NCI-H1417 (cell line): ENCODE results near the gene DCLK2.

Experiments
- DNase-seq, 3 experiments: peaks; one replicate each; lab custom pipeline; 2025; lab: John Stamatoyannopoulos, UW

Gene DCLK2

DNA sequence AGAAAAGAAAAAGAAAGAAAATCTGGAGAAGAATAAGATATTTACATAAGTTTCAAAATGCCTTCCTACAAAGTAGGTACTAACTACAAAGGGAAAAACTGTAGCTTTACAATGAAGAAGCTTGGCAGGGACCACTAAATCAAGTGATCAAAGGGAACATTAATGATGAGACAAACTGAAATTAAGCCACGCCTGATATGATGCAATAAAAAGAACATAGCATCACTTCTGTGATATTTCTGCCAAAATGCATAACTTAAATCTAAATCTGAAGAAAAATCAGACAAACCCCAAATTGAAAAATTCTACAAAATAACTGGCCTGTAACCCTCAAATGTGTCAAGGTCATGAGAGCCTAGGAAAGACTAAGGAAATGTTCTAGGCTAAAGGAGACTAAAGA, 8.9 kb upstream of the DCLK2 start:
- no peak for DNase-seq

- no peak for DNase-seq
Measured at GRCh38 chr4:150070464-150071170, 7.6 kb upstream of the DCLK2 start.

DNA sequence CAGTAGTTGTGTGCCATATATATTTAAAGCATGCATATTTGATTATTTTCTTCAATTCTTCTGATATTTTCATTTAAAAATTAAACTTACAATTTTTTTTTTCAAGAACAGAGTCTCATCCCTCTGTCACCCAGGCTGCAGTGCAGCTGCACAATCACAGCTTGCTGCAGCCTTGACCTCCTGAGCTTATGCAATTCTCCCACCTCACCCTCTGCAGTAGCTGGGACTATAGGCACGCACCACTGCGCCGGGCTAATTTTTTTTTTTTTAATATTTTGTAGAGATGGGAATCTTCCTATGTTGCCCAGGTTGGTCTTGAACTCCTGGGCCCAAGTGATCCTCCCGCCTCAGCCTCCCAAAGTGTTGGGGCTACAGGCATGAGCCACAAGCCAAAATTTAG, 5.8 kb upstream of the DCLK2 start:
- no peak for DNase-seq

- DNase-seq = no peak
Measured at GRCh38 chr4:150072906-150073714, 5.1 kb upstream of the DCLK2 start.

- DNase-seq = no peak
Measured at GRCh38 chr4:150074064-150074463, 4.2 kb upstream of the DCLK2 start.

DNA sequence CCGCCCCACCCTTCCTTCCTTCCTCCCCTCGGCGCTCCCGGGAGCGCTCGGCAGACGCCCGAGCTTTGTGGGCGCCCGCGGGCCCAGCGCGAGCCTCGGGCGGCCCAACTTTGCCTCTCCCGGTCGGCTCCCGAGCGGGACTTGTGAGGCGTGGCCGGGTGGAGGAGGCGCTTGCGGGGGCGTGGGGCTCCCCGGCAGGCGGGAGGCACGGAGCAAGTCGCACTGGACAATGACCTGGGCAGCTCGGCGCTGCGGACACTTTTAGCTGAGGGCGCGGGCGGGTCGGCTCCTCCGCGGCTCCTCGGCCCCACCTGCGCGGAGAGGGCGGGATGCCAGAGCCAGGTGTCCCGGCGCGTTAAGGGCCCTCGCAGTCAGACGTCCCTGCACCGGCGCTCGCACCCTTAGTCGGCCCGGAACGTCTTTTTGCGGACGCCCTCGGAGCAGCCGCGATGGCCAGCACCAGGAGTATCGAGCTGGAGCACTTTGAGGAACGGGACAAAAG, 385 bp downstream of the DCLK2 start:
- DNase-seq = peak; percentile 39 to 89 (median 84)

- DNase-seq = peak; percentile 70 to 91 (median 87)
Measured at GRCh38 chr4:150079081-150079581, 886 bp downstream of the DCLK2 start.

- peak in 1 of 3 experiments; percentile 35 for DNase-seq
Measured at GRCh38 chr4:150080337-150080736, 2.1 kb downstream of the DCLK2 start.

GRCh38 chr4:150080875-150081274, 2.6 kb downstream of the DCLK2 start:
- DNase-seq = peak in 1 of 3 experiments; percentile 23

DNA sequence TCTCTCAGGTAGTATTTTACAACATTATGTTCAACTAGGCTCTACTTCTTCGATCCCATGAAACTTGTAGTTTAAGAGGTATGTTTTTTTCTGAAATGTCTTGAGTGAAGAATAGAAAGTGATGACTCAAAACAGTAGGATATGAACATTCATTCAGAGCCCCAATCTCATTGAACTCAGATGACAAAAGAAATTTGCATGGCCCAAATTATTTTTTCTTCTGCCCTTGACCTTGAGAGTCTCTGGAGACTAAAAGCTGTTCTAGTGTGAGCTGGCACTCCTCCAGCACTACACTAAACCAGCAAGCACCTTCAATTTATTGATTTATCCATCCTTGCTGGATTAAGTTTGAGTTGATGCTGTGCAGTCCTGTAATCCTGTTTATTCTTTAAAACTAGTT, 4.0 kb downstream of the DCLK2 start:
- peak; percentile 3 to 52 (median 50) for DNase-seq

GRCh38 chr4:150087006-150087405, 8.8 kb downstream of the DCLK2 start:
- DNase-seq = no peak

DNA sequence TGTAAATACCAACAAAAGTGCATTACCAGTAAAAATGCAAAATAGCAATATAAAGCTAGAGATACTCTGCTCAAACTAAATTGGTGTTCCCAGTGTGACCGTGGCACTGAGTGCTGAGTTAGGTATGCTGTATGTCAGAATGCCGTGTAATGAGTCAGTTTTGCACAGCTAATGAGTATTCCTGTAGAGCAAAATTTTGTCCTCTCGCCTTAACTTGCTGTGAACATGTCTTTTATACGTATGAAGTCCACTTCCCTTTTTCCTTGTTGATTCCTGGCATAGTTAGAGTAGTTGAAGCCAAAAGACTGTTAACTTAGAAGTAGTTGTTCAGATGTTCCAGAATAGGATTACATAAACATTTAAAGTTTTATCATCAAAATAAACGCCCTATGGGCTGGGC, 11.5 kb downstream of the DCLK2 start:
- DNase-seq = no peak

DNA sequence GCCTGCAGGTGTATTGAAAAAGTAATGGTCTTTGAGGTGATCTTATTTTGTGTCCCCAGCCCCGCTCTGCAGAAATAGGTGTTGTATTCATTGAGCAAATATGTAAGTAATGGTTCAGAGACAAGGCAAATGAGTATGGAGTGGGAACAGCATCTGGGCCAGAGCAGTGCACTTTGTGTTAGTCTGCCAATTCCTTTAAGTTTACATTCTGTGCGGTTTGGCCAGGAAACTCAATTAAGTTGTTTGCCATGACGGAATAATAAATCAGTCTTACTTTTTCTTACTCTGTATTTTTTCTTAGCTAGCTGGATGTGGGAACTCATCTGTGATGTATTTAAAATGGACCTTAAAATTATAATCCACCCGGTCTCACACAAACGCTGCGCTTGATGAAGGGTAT, 12.6 kb downstream of the DCLK2 start:
- DNase-seq = no peak

GRCh38 chr4:150094676-150095075, 16.4 kb downstream of the DCLK2 start:
- no peak for DNase-seq

- peak in 1 of 3 experiments; percentile 76 for DNase-seq
Measured at GRCh38 chr4:150096625-150097024, 18.4 kb downstream of the DCLK2 start.

- DNase-seq = no peak
Measured at GRCh38 chr4:150098214-150098613, 20.0 kb downstream of the DCLK2 start.

DNA sequence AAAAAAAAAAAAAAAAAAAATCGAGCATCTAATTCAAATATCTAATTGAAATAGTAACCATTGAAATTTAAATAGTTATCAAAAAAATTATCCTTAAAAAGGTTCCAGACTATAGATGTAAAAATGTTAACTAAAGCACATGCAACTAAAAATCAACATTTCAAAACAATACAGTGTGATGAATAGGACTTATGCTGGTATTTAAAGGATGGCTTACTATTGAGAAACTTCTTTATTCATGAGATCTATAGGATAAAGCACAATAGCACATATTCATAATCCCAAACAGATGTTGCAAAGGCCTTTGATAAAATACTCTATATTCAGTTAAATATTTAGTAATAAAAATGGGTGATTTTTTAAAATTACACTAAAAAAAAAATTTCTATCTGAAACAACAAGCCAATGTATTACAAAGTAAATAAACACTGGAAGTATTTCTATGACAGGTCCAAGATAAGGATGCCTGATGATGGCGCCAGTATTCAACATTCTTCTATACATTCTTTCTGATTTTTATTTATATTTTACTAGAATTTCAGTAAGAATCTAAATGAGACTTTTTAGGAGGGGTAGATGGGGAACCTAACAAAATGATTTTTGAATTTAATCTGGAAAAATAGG, 26.3 kb downstream of the DCLK2 start:
- no peak for DNase-seq

DNA sequence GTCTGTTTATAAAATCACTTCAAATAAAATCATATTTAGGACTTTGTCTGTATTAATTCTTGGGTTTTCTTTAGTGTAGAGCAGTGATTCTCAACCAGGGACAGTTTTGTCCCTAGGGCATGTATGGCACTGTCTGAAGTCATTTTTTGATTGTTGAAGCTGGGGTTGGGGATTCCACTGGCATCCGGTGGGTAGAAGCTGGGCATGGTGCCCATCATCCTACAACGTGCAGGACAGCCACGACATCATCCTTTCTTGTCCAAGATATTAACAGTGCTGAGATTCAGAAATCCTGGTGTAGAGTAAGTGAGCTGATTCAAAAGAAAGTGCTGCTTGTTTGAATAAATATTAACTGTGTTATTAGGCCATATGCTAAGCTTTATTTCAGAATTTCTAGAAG, 28.6 kb downstream of the DCLK2 start:
- no peak for DNase-seq

DNA sequence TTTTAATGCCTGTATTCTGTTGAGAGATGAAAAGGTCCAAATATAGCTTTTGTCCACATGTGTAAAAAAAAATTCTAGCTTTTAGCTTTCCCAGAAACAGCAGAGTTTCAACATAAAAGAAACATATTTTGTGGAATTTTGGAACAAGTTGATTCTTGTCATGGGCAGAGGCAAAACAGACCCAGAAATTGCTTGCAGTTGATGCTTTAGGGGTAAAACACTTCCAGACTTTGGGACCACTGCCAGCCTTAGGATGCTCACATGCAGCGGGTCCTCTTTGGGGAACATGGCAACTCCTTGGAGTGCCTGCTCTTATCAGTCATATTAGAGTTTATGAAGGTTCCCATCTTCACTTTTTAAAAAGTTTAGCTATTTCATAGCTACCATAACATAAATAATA, 30.4 kb downstream of the DCLK2 start:
- DNase-seq = no peak

DNA sequence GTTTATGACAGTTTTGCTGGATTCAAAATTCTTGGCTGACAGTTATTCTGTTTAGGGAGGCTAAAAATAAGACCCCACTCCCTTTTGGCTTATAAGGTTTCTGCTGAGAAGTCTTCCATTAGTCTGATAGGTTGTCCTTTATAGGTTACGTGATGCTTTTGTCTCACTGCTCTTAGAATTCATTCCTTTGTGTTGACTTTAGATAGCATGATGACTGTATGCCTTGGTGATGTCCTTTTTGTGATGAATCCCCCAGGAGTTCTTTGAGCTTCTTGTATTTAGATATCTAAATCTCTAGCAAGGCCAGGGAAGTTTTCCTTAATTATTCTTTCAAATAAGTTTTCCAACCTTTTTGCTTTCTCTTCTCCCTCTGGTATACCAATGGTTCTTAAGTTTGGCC, 36.4 kb downstream of the DCLK2 start:
- no peak for DNase-seq

GRCh38 chr4:150115851-150116250, 37.6 kb downstream of the DCLK2 start:
- DNase-seq = no peak

DNA sequence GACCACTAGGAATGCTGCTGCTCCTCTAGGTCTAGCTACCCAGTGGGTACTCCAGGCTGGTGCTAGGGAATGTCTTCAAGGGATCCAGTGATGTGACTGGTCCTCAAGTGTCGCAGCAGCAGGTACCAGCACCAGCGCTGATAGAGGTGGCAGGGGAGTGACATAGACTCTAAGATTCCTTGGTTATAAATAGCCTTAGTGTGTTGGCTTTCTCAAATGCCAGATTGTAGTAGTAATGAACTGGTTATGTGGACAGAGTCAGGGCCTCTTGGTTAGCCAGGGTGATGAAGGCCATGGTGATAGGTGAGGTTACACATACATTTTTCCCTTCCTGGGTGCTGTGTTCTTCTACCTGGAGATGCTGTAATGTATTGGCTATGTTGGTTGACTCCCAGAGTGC, 38.3 kb downstream of the DCLK2 start:
- no peak for DNase-seq

DNA sequence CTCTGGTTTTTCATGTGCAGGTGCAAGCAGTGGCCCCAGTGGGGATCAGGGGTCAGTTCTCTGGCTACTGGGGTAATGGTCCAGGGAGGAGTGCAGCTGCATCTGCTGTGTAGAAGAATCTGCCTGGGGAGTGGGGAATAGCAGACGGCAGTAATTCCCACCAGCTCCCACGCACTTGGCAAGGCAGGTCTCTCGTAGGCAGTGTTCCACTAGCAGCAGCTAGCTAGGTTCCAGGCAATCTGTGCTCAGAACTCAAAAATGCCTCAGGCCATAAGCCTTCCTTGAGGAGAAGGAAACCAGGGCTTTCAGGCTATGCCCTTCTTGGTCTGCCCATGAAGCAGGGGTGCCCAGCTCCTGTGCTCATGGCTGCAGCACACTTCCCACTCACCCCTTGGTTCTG, 38.8 kb downstream of the DCLK2 start:
- no peak for DNase-seq
